Spleen (tissue), 7 donors: Measurements from ENCODE around the gene FBLN2.
"Not testable (repeated sequence)": the region's sequence is repeated elsewhere in the genome, so short reads cannot be mapped to it uniquely, and the experiment has no call there.

Experiments
- POLR2AphosphoS5 ChIP-seq, 3 donors: sonication (generic); formaldehyde crosslinking; IDR thresholded peaks; one replicate each; pipeline ENCODE4 v1.5.1; 2017; ENCODE audit warnings: antibody characterized with exemption in 3 of 3
- TF ChIP-seq, protein P1 (sequence below), 11 experiments: fragments of 200-600 bp in 7 of 11; fragments of 450-650 bp in 4 of 11; sonication (generic) in 4 of 11; IDR thresholded peaks in 8 of 11; conservative IDR thresholded peaks in 3 of 11; 1 replicate in 7 of 11; 2 replicates in 4 of 11; pipeline versions ENCODE4 v1.4.0 to v1.8.0; 2016 to 2021; ENCODE audit warnings: antibody characterized with exemption in 11 of 11, inconsistent platforms in 4 of 11, mild to moderate bottlenecking in 1 of 11
- donor health status: DM: no; HTN: no; CAD: no; lungs with moderate emphysema.
- donor health status: DM: no; HTN: no; CAD: no.
- donor health status: DM: no; HTN: no; CAD: no.

DNA sequence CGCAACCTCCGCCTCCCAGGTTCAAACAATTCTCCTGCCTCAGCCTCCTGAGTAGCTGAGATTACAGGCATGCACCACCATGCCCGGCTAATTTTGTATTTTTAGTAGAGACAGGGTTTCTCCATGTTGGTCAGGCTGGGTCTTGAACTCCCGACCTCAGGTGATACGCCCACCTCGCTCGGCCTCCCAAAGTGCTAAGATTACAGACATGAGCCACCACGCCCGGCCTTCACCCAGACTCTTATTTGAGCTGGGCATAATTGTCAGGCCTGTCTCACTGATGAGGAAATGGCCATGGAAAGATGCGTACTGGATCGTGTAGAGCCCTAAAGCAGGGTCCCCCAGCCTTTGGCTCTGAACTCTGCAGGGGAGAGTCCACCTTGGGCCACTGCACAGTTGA, 49.7 kb upstream of the FBLN2 start:
- TF ChIP-seq, protein P1, sequence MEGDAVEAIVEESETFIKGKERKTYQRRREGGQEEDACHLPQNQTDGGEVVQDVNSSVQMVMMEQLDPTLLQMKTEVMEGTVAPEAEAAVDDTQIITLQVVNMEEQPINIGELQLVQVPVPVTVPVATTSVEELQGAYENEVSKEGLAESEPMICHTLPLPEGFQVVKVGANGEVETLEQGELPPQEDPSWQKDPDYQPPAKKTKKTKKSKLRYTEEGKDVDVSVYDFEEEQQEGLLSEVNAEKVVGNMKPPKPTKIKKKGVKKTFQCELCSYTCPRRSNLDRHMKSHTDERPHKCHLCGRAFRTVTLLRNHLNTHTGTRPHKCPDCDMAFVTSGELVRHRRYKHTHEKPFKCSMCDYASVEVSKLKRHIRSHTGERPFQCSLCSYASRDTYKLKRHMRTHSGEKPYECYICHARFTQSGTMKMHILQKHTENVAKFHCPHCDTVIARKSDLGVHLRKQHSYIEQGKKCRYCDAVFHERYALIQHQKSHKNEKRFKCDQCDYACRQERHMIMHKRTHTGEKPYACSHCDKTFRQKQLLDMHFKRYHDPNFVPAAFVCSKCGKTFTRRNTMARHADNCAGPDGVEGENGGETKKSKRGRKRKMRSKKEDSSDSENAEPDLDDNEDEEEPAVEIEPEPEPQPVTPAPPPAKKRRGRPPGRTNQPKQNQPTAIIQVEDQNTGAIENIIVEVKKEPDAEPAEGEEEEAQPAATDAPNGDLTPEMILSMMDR (IDR thresholded peaks at IDR 0.05 in 8 of 11, conservative IDR thresholded peaks at IDR 0.05 in 3 of 11), result not testable (repeated sequence)
- TF ChIP-seq POLR2AphosphoS5 (IDR thresholded peaks at IDR 0.05), result not testable (repeated sequence)
